Nephron (organoid): ENCODE results near the gene SRGAP3.

Experiments used
- H3K27ac Mint-ChIP-seq, 3 experiments: 2 replicates each; pipeline ENCODE4 v1.8.0; 2020; ENCODE audit warnings: mixed read lengths in 3 of 3, mild to moderate bottlenecking in 2 of 3, moderate library complexity in 1 of 3
- H3K27me3 Mint-ChIP-seq: 2 replicates; pipeline ENCODE4 v1.8.0; 2021; ENCODE audit warnings: low read depth, mild to moderate bottlenecking, moderate library complexity, mixed read lengths
- H3K36me3 Mint-ChIP-seq: 2 replicates; pipeline ENCODE4 v1.8.0; 2020; ENCODE audit warnings: low read depth, mixed read lengths
- H3K4me1 Mint-ChIP-seq: 2 replicates; pipeline ENCODE4 v1.8.0; 2020; ENCODE audit warnings: mixed read lengths
- H3K4me3 Mint-ChIP-seq, 3 experiments: 2 replicates each; pipeline ENCODE4 v1.8.0; 2020; ENCODE audit warnings: mild to moderate bottlenecking in 3 of 3, mixed read lengths in 3 of 3, moderate library complexity in 2 of 3
- H3K9me3 Mint-ChIP-seq: 2 replicates; pipeline ENCODE4 v1.8.0; 2020; ENCODE audit warnings: mixed read lengths
- CTCF ChIP-seq, 3 experiments: fragments of 200-600 bp; sonication (generic); IDR thresholded peaks; one replicate each; pipeline ENCODE4 v1.5.0; 2021; ENCODE audit warnings: antibody characterized with exemption in 3 of 3; ENCODE audit not compliant: unreplicated experiment in 3 of 3

Gene SRGAP3

GRCh38 chr3:9077029-9077428 lies 172.4 kb downstream of the SRGAP3 start:
- Mint-ChIP-seq H3K27me3 (no peaks in the 10 kb centered on the region), H3K36me3 (peaks cover 21% of the 10 kb centered on the region)

GRCh38 chr3:9075762-9076161 lies 173.7 kb downstream of the SRGAP3 start:
- Mint-ChIP-seq H3K27ac (no peak overlapping the region), H3K4me3 (no peak overlapping the region), H3K27me3 (no peaks in the 10 kb centered on the region), H3K4me1 (no peaks in the 10 kb centered on the region), H3K36me3 (peaks cover 12% of the 10 kb centered on the region), H3K9me3 (no peaks in the 10 kb centered on the region)
- TF ChIP-seq CTCF (IDR thresholded peaks at IDR 0.05; ENCODE audit: unreplicated experiment in 3 of 3), result no peak

More at GRCh38 chr3:9077029-9077428, 172.4 kb downstream of the SRGAP3 start:
- peaks cover 4% of the 10 kb centered on the region for H3K9me3 Mint-ChIP-seq
- peak overlapping the region in 1 of 3 experiments; percentile 5 for H3K27ac Mint-ChIP-seq
- H3K4me1 Mint-ChIP-seq, result no peaks in the 10 kb centered on the region
- TF ChIP-seq CTCF (IDR thresholded peaks at IDR 0.05; ENCODE audit: unreplicated experiment in 3 of 3), result no peak
- H3K4me3 Mint-ChIP-seq, result no peak overlapping the region

GRCh38 chr3:9074079-9074478 lies 175.4 kb downstream of the SRGAP3 start:
- H3K9me3 Mint-ChIP-seq, result no peaks in the 10 kb centered on the region
- no peak for TF ChIP-seq CTCF (IDR thresholded peaks at IDR 0.05; ENCODE audit: unreplicated experiment in 3 of 3)
- no peaks in the 10 kb centered on the region for H3K4me1 Mint-ChIP-seq
- H3K27ac Mint-ChIP-seq, result no peak overlapping the region
- H3K27me3 Mint-ChIP-seq, result no peaks in the 10 kb centered on the region
- H3K4me3 Mint-ChIP-seq, result no peak overlapping the region
- peaks cover 5% of the 10 kb centered on the region for H3K36me3 Mint-ChIP-seq

- no peaks in the 10 kb centered on the region for H3K27me3 Mint-ChIP-seq
- H3K4me3 Mint-ChIP-seq, result no peak overlapping the region
- H3K9me3 Mint-ChIP-seq, result no peaks in the 10 kb centered on the region
- no peak for TF ChIP-seq CTCF (IDR thresholded peaks at IDR 0.05; ENCODE audit: unreplicated experiment in 3 of 3)
- no peak overlapping the region for H3K27ac Mint-ChIP-seq
- no peaks in the 10 kb centered on the region for H3K4me1 Mint-ChIP-seq
- no peaks in the 10 kb centered on the region for H3K36me3 Mint-ChIP-seq
Observed at GRCh38 chr3:9072667-9073009, 176.8 kb downstream of the SRGAP3 start.

GRCh38 chr3:9071936-9072666 lies 177.3 kb downstream of the SRGAP3 start:
- Mint-ChIP-seq H3K4me1 (no peaks in the 10 kb centered on the region), H3K36me3 (no peaks in the 10 kb centered on the region), H3K27me3 (no peaks in the 10 kb centered on the region), H3K9me3 (no peaks in the 10 kb centered on the region), H3K4me3 (no peak overlapping the region), H3K27ac (no peak overlapping the region)
- no peak for TF ChIP-seq CTCF (IDR thresholded peaks at IDR 0.05; ENCODE audit: unreplicated experiment in 3 of 3)

GRCh38 chr3:9070961-9071360 lies 178.5 kb downstream of the SRGAP3 start:
- Mint-ChIP-seq H3K27ac (no peak overlapping the region), H3K4me3 (no peak overlapping the region), H3K36me3 (no peaks in the 10 kb centered on the region), H3K9me3 (no peaks in the 10 kb centered on the region), H3K27me3 (no peaks in the 10 kb centered on the region), H3K4me1 (peaks cover 3% of the 10 kb centered on the region)
- no peak for TF ChIP-seq CTCF (IDR thresholded peaks at IDR 0.05; ENCODE audit: unreplicated experiment in 3 of 3)
